HepG2 (cell line): ENCODE data around the gene ACTR10. TPM values are rescaled to one million over a fixed set of nuclear protein-coding genes. Genes with fewer than 3 reads are reported as not detected.

Experiments used
- ETV5 ChIP-seq: IDR thresholded peaks from 2 replicates; pipeline ENCODE4 v1.6.1; 2018; ENCODE audit warnings: missing biosample characterization, missing genetic modification reagents, inconsistent platforms, borderline replicate concordance
- GATA4 ChIP-seq: sonication (generic); IDR thresholded peaks from 2 replicates; pipeline ENCODE4 v1.6.1; 2016; ENCODE audit warnings: antibody characterized with exemption, low read depth, borderline replicate concordance
- HOXA7 ChIP-seq: sonication (generic); formaldehyde crosslinking; IDR thresholded peaks from 2 replicates; pipeline ENCODE4 v1.8.1; 2022; ENCODE audit warnings: mild to moderate bottlenecking, missing genetic modification reagents, moderate library complexity
- KDM1A ChIP-seq: IDR thresholded peaks from 2 replicates; pipeline ENCODE4 v1.6.1; 2016; ENCODE audit warnings: missing compliant biosample characterization
- NFIB ChIP-seq: sonication (generic); formaldehyde crosslinking; IDR thresholded peaks from 2 replicates; pipeline ENCODE4 v1.9.0; 2021; ENCODE audit warnings: missing genetic modification reagents, mild to moderate bottlenecking, borderline replicate concordance
- PAXIP1 ChIP-seq: sonication (generic); formaldehyde crosslinking; conservative IDR thresholded peaks from 2 replicates; pipeline ENCODE4 v1.4.0; 2020; ENCODE audit warnings: mild to moderate bottlenecking, missing genetic modification reagents, moderate library complexity
- RBFOX2 ChIP-seq: fragments of 200-400 bp; formaldehyde crosslinking; IDR thresholded peaks from 2 replicates; pipeline ENCODE4 v1.6.1; 2017; ENCODE audit warnings: low read depth, mild to moderate bottlenecking, low read length
- SRF ChIP-seq: IDR thresholded peaks from 2 replicates; pipeline ENCODE4 v1.6.1; 2011; ENCODE audit warnings: mild to moderate bottlenecking, low read depth, low read length, moderate library complexity
- TEAD3 ChIP-seq: optimal IDR thresholded peaks from 2 replicates; pipeline ENCODE3; 2016; ENCODE audit warnings: borderline replicate concordance
- ZFP41 ChIP-seq: sonication (generic); formaldehyde crosslinking; IDR thresholded peaks from 2 replicates; pipeline ENCODE4 v1.4.0; 2020; ENCODE audit warnings: mild to moderate bottlenecking, missing genetic modification reagents, borderline replicate concordance
- ZMYM4 ChIP-seq: sonication (generic); formaldehyde crosslinking; IDR thresholded peaks from 2 replicates; pipeline ENCODE4 v1.8.1; 2023; ENCODE audit warnings: mild to moderate bottlenecking, missing genetic modification reagents
- ZNF142 ChIP-seq: sonication (generic); formaldehyde crosslinking; IDR thresholded peaks from 2 replicates; pipeline ENCODE4 v1.4.0; 2020; ENCODE audit warnings: missing genetic modification reagents
- ZNF816 ChIP-seq: sonication (generic); formaldehyde crosslinking; IDR thresholded peaks from 2 replicates; pipeline ENCODE4 v1.8.0; 2022; ENCODE audit warnings: missing genetic modification reagents, mild to moderate bottlenecking, borderline replicate concordance
- polyA plus RNA-seq, 8 experiments: library from polyadenylated mRNA; depleted of rRNA in 3 of 8; stranded (reverse) in 7 of 8; unstranded in 1 of 8; fragments of >200 nt; fragmentation: Illumina TruSeq in 4 of 8; extraction: Trizol in 4 of 8; gene quantifications; 2 replicates each; pipeline versions ENCODE4 v1.2.1 to v1.2.3, GENCODE V29; 2011 to 2016; ENCODE audit warnings: low read depth in 4 of 8, missing spikeins in 1 of 8, mixed read lengths in 1 of 8; ENCODE audit not compliant: insufficient read depth in 1 of 8
- total RNA-seq, 5 experiments: library from RNA; depleted of rRNA; stranded (reverse); fragments of >200 nt; fragmentation: Illumina TruSeq; extraction: Trizol; gene quantifications; 2 replicates each; pipeline ENCODE4 v1.2.3, GENCODE V29; 2016; ENCODE audit warnings: low read depth in 1 of 5
- TF ChIP-seq, protein P1 (sequence below): sonication (generic); formaldehyde crosslinking; IDR thresholded peaks from 2 replicates; pipeline ENCODE4 v1.5.1; 2020; ENCODE audit warnings: mild to moderate bottlenecking, missing genetic modification reagents, borderline replicate concordance
- TF ChIP-seq, protein P2 (sequence below): sonication (generic); formaldehyde crosslinking; IDR thresholded peaks from 2 replicates; pipeline ENCODE4 v1.4.0; 2020; ENCODE audit warnings: missing genetic modification reagents, low read depth, mild to moderate bottlenecking, borderline replicate concordance

ACTR10 gene
- total and polyA plus RNA-seq, 2 of the 13 experiments (the other 11 are each of a cell fraction or from before 2014, with no cell fraction given), result 30.0 to 41.3 TPM

DNA sequence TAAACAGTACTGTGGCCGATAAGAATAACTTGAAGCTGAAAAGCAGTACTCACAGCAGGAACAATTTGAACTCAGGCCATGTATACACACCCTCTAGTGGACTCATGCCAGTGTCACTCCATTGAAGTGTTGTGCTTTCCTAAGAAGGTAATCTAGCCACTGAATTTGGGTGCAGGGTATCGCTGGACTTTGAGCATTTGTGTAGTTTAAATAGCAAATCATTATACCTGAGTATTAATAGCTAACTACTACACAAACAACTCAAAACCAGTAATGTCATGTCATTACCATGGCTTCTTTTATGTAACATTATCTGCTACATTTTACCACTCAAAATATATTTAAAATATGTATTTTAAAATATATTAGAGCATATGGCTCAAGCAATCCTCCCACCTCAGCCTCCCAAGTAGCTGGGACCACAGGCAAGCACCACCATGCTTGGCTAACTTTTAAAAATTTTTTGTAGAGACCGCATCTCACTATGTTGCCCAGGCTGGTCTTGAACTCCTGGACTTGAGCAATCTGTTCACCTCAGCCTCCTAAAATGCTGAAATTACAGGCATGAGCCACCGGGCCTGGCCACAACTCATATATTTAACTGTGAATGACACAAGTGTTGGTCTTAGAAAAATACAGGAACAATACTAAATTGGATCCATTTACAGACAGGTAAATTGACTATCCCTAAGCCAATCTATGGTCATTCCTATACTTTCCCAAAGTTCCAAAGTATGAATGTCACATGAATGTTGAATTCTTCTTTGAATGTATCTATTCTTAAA, 72.8 kb downstream of the ACTR10 start (continued):
- TF ChIP-seq ZNF816 (no peak), ZMYM4 (peak; percentile 87), PAXIP1 (CRISPR knock-in tag) (peak; percentile 97), NFIB (no peak), ZFP41 (CRISPR knock-in tag) (no peak), RBFOX2 (no peak), SRF (peak; percentile 82), GATA4 (no peak), KDM1A (CRISPR knock-in tag) (no peak), TEAD3 (CRISPR knock-in tag) (peak; percentile 83), HOXA7 (CRISPR knock-in tag) (no peak), ZNF142 (CRISPR knock-in tag) (no peak), ETV5 (CRISPR knock-in tag) (peak; percentile 23; the same call in 1 of the 2 replicates)
- TF ChIP-seq, protein P1, sequence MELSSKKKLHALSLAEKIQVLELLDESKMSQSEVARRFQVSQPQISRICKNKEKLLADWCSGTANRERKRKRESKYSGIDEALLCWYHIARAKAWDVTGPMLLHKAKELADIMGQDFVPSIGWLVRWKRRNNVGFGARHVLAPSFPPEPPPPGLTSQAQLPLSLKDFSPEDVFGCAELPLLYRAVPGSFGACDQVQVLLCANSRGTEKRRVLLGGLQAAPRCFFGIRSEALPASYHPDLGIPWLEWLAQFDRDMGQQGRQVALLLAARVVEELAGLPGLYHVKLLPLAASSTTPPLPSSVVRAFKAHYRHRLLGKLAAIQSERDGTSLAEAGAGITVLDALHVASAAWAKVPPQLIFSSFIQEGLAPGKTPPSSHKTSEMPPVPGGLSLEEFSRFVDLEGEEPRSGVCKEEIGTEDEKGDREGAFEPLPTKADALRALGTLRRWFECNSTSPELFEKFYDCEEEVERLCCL, result no peak
- TF ChIP-seq, protein P2, sequence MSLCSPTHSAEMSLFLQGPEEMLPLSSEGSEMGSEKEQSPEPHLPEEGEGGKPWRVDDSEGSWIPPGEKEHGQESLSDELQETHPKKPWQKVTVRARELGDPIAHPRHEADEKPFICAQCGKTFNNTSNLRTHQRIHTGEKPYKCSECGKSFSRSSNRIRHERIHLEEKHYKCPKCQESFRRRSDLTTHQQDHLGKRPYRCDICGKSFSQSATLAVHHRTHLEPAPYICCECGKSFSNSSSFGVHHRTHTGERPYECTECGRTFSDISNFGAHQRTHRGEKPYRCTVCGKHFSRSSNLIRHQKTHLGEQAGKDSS, result peak; percentile 99
